Mesenchymal stem cell (in vitro differentiated cells and primary cell): ENCODE data around the gene PRDM7.

Source experiments
- DNase-seq: peaks from one replicate; pipeline ENCODE4 v3.0.0-alpha.2; 2013
- H2AFZ ChIP-seq: one replicate; pipeline ENCODE4 v1.6.1; 2013; ENCODE audit warnings: low read depth, mild to moderate bottlenecking, control low read depth, inconsistent platforms, low read length, moderate library complexity
- H2AK5ac ChIP-seq: 2 replicates; pipeline ENCODE4 v1.6.1; 2013; ENCODE audit warnings: low read length, moderate library complexity, mild to moderate bottlenecking, inconsistent platforms; ENCODE audit not compliant: severe bottlenecking
- H2BK120ac ChIP-seq: one replicate; pipeline ENCODE4 v1.6.1; 2013; ENCODE audit warnings: low read depth, mild to moderate bottlenecking, inconsistent platforms, low read length, moderate library complexity
- H2BK12ac ChIP-seq, 2 experiments: one replicate each; pipeline ENCODE4 v1.6.1; 2013; ENCODE audit warnings: inconsistent platforms in 2 of 2, low read length in 2 of 2, mild to moderate bottlenecking in 2 of 2, moderate library complexity in 2 of 2, control low read depth in 1 of 2
- H2BK15ac ChIP-seq: one replicate; pipeline ENCODE4 v1.6.1; 2013; ENCODE audit warnings: mild to moderate bottlenecking, low read depth, inconsistent platforms; ENCODE audit not compliant: poor library complexity, severe bottlenecking
- H2BK5ac ChIP-seq: 2 replicates; pipeline ENCODE4 v1.6.1; 2013; ENCODE audit warnings: low read depth, mild to moderate bottlenecking, low read length, control low read depth, inconsistent platforms; ENCODE audit not compliant: poor library complexity, severe bottlenecking
- H3K14ac ChIP-seq, 2 experiments: one replicate each; pipeline ENCODE4 v1.6.1; 2013; ENCODE audit warnings: inconsistent platforms in 2 of 2, low read length in 2 of 2, control low read depth in 1 of 2, mild to moderate bottlenecking in 1 of 2, moderate library complexity in 1 of 2
- H3K18ac ChIP-seq, 2 experiments: one replicate each; pipeline ENCODE4 v1.6.1; 2013; ENCODE audit warnings: inconsistent platforms in 2 of 2, low read length in 2 of 2, control low read depth in 1 of 2, low read depth in 1 of 2, mild to moderate bottlenecking in 1 of 2
- H3K23ac ChIP-seq, 2 experiments: one replicate each; pipeline ENCODE4 v1.6.1; 2013; ENCODE audit warnings: inconsistent platforms in 2 of 2, low read length in 2 of 2, mild to moderate bottlenecking in 2 of 2, moderate library complexity in 2 of 2, control low read depth in 1 of 2
- H3K27ac ChIP-seq: 2 replicates; pipeline ENCODE4 v1.5.1; 2013; ENCODE audit warnings: mild to moderate bottlenecking, moderate library complexity, low read length, control low read depth, inconsistent platforms; ENCODE audit not compliant: poor library complexity, severe bottlenecking
- H3K27me3 ChIP-seq, 2 experiments: 2 replicates each; pipeline versions ENCODE4 v1.6.1 to v1.7.0; 2013; ENCODE audit warnings: low read length in 2 of 2, mild to moderate bottlenecking in 2 of 2, moderate library complexity in 2 of 2, control low read depth in 1 of 2, inconsistent platforms in 1 of 2; ENCODE audit not compliant: control insufficient read depth in 1 of 2, insufficient read depth in 1 of 2
- H3K36me3 ChIP-seq, 2 experiments: 2 replicates each; pipeline versions ENCODE4 v1.6.1 to v1.7.0; 2013; ENCODE audit warnings: low read length in 2 of 2, control low read depth in 1 of 2, inconsistent platforms in 1 of 2, low read depth in 1 of 2, mild to moderate bottlenecking in 1 of 2; ENCODE audit not compliant: insufficient read depth in 2 of 2, control insufficient read depth in 1 of 2
- H3K4ac ChIP-seq, 2 experiments: one replicate each; pipeline ENCODE4 v1.6.1; 2013; ENCODE audit warnings: inconsistent platforms in 2 of 2, low read length in 2 of 2, mild to moderate bottlenecking in 2 of 2, moderate library complexity in 2 of 2, control low read depth in 1 of 2, low read depth in 1 of 2
- H3K4me1 ChIP-seq: 2 replicates; pipeline ENCODE4 v1.6.1; 2013; ENCODE audit warnings: low read depth, low read length, control low read depth; ENCODE audit not compliant: control insufficient read depth, insufficient read depth
- H3K4me2 ChIP-seq: 2 replicates; pipeline ENCODE4 v1.6.1; 2013; ENCODE audit warnings: low read length, mild to moderate bottlenecking, inconsistent platforms; ENCODE audit not compliant: poor library complexity, severe bottlenecking
- H3K4me3 ChIP-seq, 2 experiments: 2 replicates each; pipeline versions ENCODE4 v1.5.1 to v1.7.0; 2013; ENCODE audit warnings: low read length in 2 of 2, mild to moderate bottlenecking in 2 of 2, control low read depth in 1 of 2, low read depth in 1 of 2; ENCODE audit not compliant: insufficient read depth in 1 of 2
- H3K79me1 ChIP-seq: replicated peaks from 2 replicates; pipeline ENCODE4 v1.6.1; 2013; ENCODE audit warnings: mild to moderate bottlenecking, control low read depth, low read length, inconsistent platforms; ENCODE audit not compliant: poor library complexity, severe bottlenecking
- H3K9ac ChIP-seq: 2 replicates; pipeline ENCODE4 v1.7.0; 2013; ENCODE audit warnings: mild to moderate bottlenecking, low read length, moderate library complexity
- H3K9me3 ChIP-seq: 2 replicates; pipeline ENCODE4 v1.7.0; 2013; ENCODE audit warnings: mild to moderate bottlenecking, low read length; ENCODE audit not compliant: control insufficient read depth
- H4K8ac ChIP-seq: one replicate; pipeline ENCODE4 v1.6.1; 2013; ENCODE audit warnings: inconsistent platforms, mild to moderate bottlenecking, low read length, moderate library complexity
- H4K91ac ChIP-seq: one replicate; pipeline ENCODE4 v1.6.1; 2013; ENCODE audit warnings: mild to moderate bottlenecking, low read length, inconsistent platforms
- WGBS: methylation state at CpG from one replicate; pipeline ENCODE4 v1.1.7; 2013; ENCODE audit warnings: mixed read lengths; 5-methylcytosine and 5-hydroxymethylcytosine counted together

Gene PRDM7

DNA sequence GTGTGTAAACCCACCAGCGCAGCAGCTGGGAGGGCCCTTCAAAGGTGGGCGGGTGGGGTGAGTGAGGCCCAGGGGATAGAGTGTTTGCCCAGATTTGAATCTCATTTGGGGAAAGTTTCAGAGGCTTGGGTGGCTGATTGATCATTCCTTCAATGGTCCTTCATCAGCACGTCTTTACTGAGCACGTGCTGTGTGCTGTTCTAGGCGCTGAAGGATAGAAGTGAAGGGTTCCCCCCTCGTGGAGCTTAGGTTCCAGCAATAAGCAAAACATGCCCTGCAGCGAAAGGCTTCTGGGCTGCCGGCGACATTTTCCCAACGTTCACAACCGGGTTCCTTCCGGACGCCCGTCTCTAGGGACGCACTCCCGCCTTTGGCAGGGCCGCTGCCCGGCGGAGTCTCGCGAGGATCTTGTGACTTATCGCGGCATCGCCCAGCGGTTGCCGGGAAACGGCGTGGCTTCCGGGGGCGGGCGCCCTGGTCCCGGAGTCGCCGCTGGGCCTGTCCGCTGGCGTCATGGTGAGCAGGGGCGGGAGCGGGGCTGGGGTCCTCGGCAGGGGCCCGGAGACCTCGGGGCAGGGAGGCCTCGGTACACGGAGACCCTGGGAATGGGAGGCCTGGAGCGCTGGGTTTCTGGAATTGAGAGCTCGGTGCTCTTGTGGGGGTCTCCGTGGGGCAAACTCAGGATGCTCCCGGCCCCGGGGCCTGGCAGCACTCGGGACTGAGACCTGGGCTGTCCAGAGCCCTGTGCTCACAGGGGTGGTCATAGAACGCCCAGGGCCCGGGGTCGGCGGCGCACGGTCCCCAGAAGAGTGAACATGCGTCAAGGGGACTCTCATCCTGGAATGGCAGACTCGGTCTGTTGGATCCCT, 54.7 kb downstream of the PRDM7 start:
- Histone ChIP-seq H3K4ac (peak overlapping the region in 1 of 2 experiments; percentile 40), H3K27ac (no peak overlapping the region), H3K23ac (no peak overlapping the region), H4K91ac (peak overlapping the region; percentile 11), H3K4me1 (peaks cover 22% of the 10 kb centered on the region), H2BK12ac (no peak overlapping the region), H2AFZ (peak overlapping the region; percentile 74), H3K4me2 (peak overlapping the region; percentile 76), H2BK120ac (no peak overlapping the region), H3K79me1 (peaks cover 8% of the 10 kb centered on the region), H3K18ac (peak overlapping the region; percentile 54 to 64), H2BK15ac (no peak overlapping the region), H3K36me3 (peaks cover under 1 to 2% of the 10 kb centered on the region in 2 experiments), H4K8ac (peak overlapping the region; percentile 92), H3K27me3 (no peaks in the 10 kb centered on the region), H3K14ac (peak overlapping the region in 1 of 2 experiments; percentile 42), H2AK5ac (peak overlapping the region; percentile 21), H3K9me3 (no peaks in the 10 kb centered on the region), H3K4me3 (peak overlapping the region; percentile 55 to 95), H2BK5ac (no peak overlapping the region), H3K9ac (peak overlapping the region; percentile 97)
- peak; percentile 86 for DNase-seq
- WGBS = 35% methylated on average over 57 of the region's 57 CpGs

GRCh38 chr16:90020838-90021382, 56.2 kb downstream of the PRDM7 start:
- peak overlapping the region; percentile 33 for H2BK15ac ChIP-seq
- peak overlapping the region; percentile 76 for H3K27ac ChIP-seq
- H2BK5ac ChIP-seq = no peak overlapping the region
- peak overlapping the region in 1 of 2 experiments; percentile 42 for H3K18ac ChIP-seq
- H3K4me3 ChIP-seq = no peak overlapping the region
- H3K36me3 ChIP-seq = no peaks in the 10 kb centered on the region
- no peak overlapping the region for H3K14ac ChIP-seq
- H4K8ac ChIP-seq = peak overlapping the region; percentile 29
- H3K79me1 ChIP-seq = peaks cover 7% of the 10 kb centered on the region
- 84% methylated on average over 2 of the region's 2 CpGs for WGBS
- peak overlapping the region; percentile 78 for H2AK5ac ChIP-seq
- H2AFZ ChIP-seq = no peak overlapping the region
- DNase-seq = no peak
- no peak overlapping the region for H4K91ac ChIP-seq
- no peaks in the 10 kb centered on the region for H3K27me3 ChIP-seq
- no peak overlapping the region for H2BK120ac ChIP-seq
- H3K23ac ChIP-seq = no peak overlapping the region
- peak overlapping the region; percentile 53 for H3K9ac ChIP-seq
- H3K4me2 ChIP-seq = peak overlapping the region; percentile 46
- no peak overlapping the region for H3K4ac ChIP-seq
- H3K9me3 ChIP-seq = no peaks in the 10 kb centered on the region
- peaks cover 22% of the 10 kb centered on the region for H3K4me1 ChIP-seq
- H2BK12ac ChIP-seq = no peak overlapping the region

DNA sequence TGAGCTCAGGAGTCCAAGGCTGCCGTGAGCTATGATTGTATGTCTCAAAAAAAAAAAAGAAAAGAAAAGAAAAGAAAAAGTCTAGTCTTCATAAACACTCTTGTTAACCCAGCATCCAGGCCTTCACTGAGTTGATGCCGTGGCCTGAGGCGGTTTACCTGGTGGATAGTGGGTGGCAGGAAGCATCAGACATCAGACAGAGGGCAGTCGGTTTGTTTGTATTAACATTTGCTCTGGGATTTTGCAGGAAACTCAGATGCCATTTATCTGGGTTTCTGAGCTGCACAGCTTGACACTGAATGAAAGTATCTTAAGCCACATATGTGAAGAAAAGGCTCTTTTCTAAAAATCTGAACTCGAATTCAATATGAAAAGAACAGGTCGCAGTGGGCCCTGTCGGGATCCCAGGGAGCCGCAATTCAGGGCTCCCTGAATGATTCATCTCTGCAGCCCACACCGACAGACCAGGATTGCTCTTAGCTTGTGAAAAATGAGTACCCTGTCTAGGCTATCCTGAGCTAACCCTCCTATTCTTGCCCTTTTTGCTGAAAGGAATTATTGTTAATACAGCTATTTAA, 56.8 kb downstream of the PRDM7 start:
- WGBS = 35% methylated on average over 8 of the region's 9 CpGs
- no peaks in the 10 kb centered on the region for H3K36me3 ChIP-seq
- no peak overlapping the region for H3K14ac ChIP-seq
- peak overlapping the region in 1 of 2 experiments; percentile 21 for H2BK12ac ChIP-seq
- no peak for DNase-seq
- no peak overlapping the region for H2BK5ac ChIP-seq
- H3K9me3 ChIP-seq = no peaks in the 10 kb centered on the region
- H3K4me1 ChIP-seq = peaks cover 22% of the 10 kb centered on the region
- H2AK5ac ChIP-seq = no peak overlapping the region
- H3K4me2 ChIP-seq = peak overlapping the region; percentile 97
- H3K4me3 ChIP-seq = peak overlapping the region in 1 of 2 experiments; percentile 69
- H3K27ac ChIP-seq = peak overlapping the region; percentile 76
- H3K18ac ChIP-seq = no peak overlapping the region
- H3K27me3 ChIP-seq = no peaks in the 10 kb centered on the region
- H3K9ac ChIP-seq = peak overlapping the region; percentile 53
- no peak overlapping the region for H2BK120ac ChIP-seq
- no peak overlapping the region for H2BK15ac ChIP-seq
- H3K4ac ChIP-seq = no peak overlapping the region
- no peak overlapping the region for H2AFZ ChIP-seq
- peaks cover 7% of the 10 kb centered on the region for H3K79me1 ChIP-seq
- H4K91ac ChIP-seq = no peak overlapping the region
- no peak overlapping the region for H3K23ac ChIP-seq
- no peak overlapping the region for H4K8ac ChIP-seq
